ENCODE results near the gene FOXE1.

DNA sequence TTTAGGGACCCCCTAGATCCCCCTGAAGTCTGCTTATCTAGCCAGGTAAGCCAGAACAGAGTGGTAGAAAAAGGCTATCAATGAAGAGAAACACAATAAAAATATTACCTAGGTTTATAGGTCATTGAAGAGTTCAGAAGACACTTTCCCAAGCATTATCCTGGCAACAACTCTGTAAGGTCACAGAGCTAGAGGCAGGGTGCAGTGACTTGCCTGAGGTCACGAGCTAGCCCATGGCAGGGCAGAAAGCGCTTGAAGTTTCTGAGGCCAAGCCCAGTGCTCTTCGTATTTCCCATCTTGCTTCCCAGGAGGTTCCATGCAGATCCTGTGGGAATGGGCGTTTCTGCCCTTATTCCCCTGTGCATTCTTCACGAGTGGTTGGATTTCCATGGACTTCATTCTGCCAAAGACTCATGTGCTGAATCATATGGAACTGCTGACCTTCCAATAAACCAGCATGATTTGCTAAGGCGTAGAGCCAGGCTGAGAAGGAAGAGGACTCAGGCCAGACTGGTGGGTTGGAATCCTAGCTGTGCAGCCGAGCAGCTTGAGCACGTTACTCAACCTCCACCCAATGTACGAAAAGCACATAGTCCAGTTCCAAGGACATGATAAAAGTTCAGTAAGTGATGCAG lies 47.2 kb downstream of the FOXE1 start:
- TF ChIP-seq, protein P1, sequence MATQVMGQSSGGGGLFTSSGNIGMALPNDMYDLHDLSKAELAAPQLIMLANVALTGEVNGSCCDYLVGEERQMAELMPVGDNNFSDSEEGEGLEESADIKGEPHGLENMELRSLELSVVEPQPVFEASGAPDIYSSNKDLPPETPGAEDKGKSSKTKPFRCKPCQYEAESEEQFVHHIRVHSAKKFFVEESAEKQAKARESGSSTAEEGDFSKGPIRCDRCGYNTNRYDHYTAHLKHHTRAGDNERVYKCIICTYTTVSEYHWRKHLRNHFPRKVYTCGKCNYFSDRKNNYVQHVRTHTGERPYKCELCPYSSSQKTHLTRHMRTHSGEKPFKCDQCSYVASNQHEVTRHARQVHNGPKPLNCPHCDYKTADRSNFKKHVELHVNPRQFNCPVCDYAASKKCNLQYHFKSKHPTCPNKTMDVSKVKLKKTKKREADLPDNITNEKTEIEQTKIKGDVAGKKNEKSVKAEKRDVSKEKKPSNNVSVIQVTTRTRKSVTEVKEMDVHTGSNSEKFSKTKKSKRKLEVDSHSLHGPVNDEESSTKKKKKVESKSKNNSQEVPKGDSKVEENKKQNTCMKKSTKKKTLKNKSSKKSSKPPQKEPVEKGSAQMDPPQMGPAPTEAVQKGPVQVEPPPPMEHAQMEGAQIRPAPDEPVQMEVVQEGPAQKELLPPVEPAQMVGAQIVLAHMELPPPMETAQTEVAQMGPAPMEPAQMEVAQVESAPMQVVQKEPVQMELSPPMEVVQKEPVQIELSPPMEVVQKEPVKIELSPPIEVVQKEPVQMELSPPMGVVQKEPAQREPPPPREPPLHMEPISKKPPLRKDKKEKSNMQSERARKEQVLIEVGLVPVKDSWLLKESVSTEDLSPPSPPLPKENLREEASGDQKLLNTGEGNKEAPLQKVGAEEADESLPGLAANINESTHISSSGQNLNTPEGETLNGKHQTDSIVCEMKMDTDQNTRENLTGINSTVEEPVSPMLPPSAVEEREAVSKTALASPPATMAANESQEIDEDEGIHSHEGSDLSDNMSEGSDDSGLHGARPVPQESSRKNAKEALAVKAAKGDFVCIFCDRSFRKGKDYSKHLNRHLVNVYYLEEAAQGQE (IDR thresholded peaks at IDR 0.05; ENCODE audit: insufficient replicate concordance, low read depth), result no peak
- TF ChIP-seq, protein P2, sequence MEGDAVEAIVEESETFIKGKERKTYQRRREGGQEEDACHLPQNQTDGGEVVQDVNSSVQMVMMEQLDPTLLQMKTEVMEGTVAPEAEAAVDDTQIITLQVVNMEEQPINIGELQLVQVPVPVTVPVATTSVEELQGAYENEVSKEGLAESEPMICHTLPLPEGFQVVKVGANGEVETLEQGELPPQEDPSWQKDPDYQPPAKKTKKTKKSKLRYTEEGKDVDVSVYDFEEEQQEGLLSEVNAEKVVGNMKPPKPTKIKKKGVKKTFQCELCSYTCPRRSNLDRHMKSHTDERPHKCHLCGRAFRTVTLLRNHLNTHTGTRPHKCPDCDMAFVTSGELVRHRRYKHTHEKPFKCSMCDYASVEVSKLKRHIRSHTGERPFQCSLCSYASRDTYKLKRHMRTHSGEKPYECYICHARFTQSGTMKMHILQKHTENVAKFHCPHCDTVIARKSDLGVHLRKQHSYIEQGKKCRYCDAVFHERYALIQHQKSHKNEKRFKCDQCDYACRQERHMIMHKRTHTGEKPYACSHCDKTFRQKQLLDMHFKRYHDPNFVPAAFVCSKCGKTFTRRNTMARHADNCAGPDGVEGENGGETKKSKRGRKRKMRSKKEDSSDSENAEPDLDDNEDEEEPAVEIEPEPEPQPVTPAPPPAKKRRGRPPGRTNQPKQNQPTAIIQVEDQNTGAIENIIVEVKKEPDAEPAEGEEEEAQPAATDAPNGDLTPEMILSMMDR (IDR thresholded peaks at IDR 0.05; ENCODE audit: insufficient read depth, low read length), result no peak
- TF ChIP-seq GABPA (IDR thresholded peaks at IDR 0.05; ENCODE audit: low read depth), result no peak
